Sigmoid colon (tissue), 7 donors: ENCODE data around the gene AKAP1. TPM values are rescaled to one million over a fixed set of nuclear protein-coding genes. Genes with fewer than 3 reads are reported as not detected.

ENCODE experiments used
- DNase-seq: peaks from one replicate; pipeline ENCODE4 v3.0.0-alpha.2; 2019
- H3K27ac ChIP-seq, 4 donors: fragments of 200-600 bp; sonication (generic); one replicate each; pipeline ENCODE4 v1.5.1; 2016 to 2019; ENCODE audit warnings: mild to moderate bottlenecking in 1 of 4
- H3K27me3 ChIP-seq, 3 donors: fragments of 200-600 bp; sonication (generic); one replicate each; pipeline ENCODE4 v1.5.1; 2019; ENCODE audit warnings: mild to moderate bottlenecking in 1 of 3
- H3K36me3 ChIP-seq, 4 donors: fragments of 200-600 bp; sonication (generic); one replicate each; pipeline ENCODE4 v1.5.1; 2016 to 2019
- H3K4me1 ChIP-seq, 4 donors: fragments of 200-600 bp; sonication (generic); one replicate each; pipeline ENCODE4 v1.5.1; 2017 to 2019
- H3K4me3 ChIP-seq, 4 donors: fragments of 200-600 bp; sonication (generic); one replicate each; pipeline ENCODE4 v1.5.1; 2017 to 2019; ENCODE audit warnings: mild to moderate bottlenecking in 2 of 4, moderate library complexity in 1 of 4
- H3K9me3 ChIP-seq, 4 donors: fragments of 200-600 bp in 3 of 4; sonication (generic) in 3 of 4; one replicate each; pipeline versions ENCODE4 v1.5.1 to v1.6.1; 2013 to 2019
- CTCF ChIP-seq, 4 experiments: fragments of 450-650 bp in 3 of 4; fragments of 200-600 bp in 1 of 4; IDR thresholded peaks; one replicate each; pipeline ENCODE4 v1.5.1; 2016 to 2019; ENCODE audit warnings: antibody characterized with exemption in 4 of 4, mild to moderate bottlenecking in 3 of 4, moderate library complexity in 2 of 4
- EP300 ChIP-seq, 4 donors: sonication (generic); formaldehyde crosslinking; IDR thresholded peaks; one replicate each; pipeline ENCODE4 v1.6.1; 2017; ENCODE audit warnings: antibody characterized with exemption in 4 of 4
- POLR2A ChIP-seq, 2 donors: fragments of 450-650 bp; IDR thresholded peaks; one replicate each; pipeline ENCODE4 v1.6.1; 2016; ENCODE audit warnings: antibody characterized with exemption in 2 of 2, mild to moderate bottlenecking in 2 of 2, moderate library complexity in 2 of 2
- POLR2AphosphoS5 ChIP-seq, 4 donors: sonication (generic); formaldehyde crosslinking; IDR thresholded peaks; one replicate each; pipeline ENCODE4 v1.6.1; 2017; ENCODE audit warnings: antibody characterized with exemption in 4 of 4
- WGBS, 2 donors: extraction: QIAGEN DNeasy Blood & Tissue Kit; methylation state at CpG; one replicate each; pipeline ENCODE4 v1.1.7; 2013; 5-methylcytosine and 5-hydroxymethylcytosine counted together
- intact Hi-C: fragments of 100-400 bp; cut with DNase I; formaldehyde crosslinking; loops from one replicate; pipeline ENCODE4 v1.15.1; 2023
- polyA plus RNA-seq, 3 donors: library from polyadenylated mRNA; stranded (reverse); fragments of 200-250 nt; gene quantifications; one replicate each; pipeline ENCODE4 v1.2.3, GENCODE V29; 2013
- total RNA-seq, 4 donors: library from RNA; depleted of rRNA; stranded (reverse); fragments of >200 nt; gene quantifications; one replicate each; pipeline ENCODE4 v1.1.0, GENCODE V29; 2016
- donor health status: healthy with polysubstance abuse.
- donor health status: Bipolar disorder and iron deficiency.
- donor health status: healthy.

The AKAP1 gene
- total and polyA plus RNA-seq, 7 donors, result 12.7 to 126 (median 78.9) TPM

DNA sequence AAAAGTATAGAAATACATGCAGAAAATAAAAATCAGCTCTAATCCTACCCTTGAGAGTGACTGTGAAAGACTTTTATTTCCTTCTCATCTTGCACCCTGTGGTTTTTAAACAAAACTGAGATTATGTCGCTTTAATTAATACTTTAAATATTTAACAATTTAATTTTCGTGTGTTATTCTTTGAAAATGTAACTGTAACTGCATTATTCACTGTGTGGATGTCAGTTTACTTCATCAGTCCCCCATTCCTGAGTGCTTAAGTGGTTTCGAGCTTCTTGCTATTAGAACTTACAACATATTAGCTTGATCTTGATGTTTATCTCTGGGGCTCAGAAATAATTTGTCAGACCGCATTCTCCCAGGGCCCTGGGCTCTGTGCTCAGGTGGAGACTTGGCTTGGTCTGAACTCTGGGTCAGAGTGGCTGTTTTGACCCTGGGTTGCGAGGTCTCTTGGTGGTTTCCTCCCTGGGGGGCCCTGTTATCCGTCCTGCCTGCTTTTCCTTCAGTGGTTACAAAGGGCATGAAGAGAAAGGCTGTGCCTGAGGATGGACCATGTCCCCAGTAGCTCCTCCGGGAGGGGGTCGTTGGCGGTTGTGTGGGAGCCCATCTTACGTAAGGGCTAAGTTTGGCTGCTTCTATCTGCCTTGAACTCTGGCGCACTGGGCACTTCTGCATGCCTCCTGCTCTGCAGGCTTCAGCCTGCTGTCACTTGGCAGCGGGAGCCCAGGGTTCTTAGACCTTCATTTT, 25.7 kb downstream of the AKAP1 start:
- no peak for DNase-seq
- TF ChIP-seq CTCF (IDR thresholded peaks at IDR 0.05) (no peak), EP300 (IDR thresholded peaks at IDR 0.05) (no peak), POLR2A (IDR thresholded peaks at IDR 0.05) (no peak), POLR2AphosphoS5 (IDR thresholded peaks at IDR 0.05) (no peak)
- intact Hi-C loops, result loop anchor here (5.0 to 10.0 kb wide), 2 partner anchors 108 to 974 kb away; partner anchors contain the start of gene DYNLL2
- peak overlapping the region; percentile 70 to 80 (median 78) for H3K27ac ChIP-seq
- H3K36me3 ChIP-seq, result peaks cover 14 to 65% (median 37%) of the 10 kb centered on the region in 4 donors
- H3K27me3 ChIP-seq, result no peaks in the 10 kb centered on the region
- peaks cover 0 to 74% (median 60%) of the 10 kb centered on the region in 4 donors for H3K4me1 ChIP-seq
- WGBS, 2 donors, result 83 to 84% methylated on average over 12 of the region's 12 CpGs
- no peak overlapping the region for H3K4me3 ChIP-seq
- H3K9me3 ChIP-seq, result no peaks in the 10 kb centered on the region

- no peaks in the 10 kb centered on the region for H3K9me3 ChIP-seq
- H3K4me1 ChIP-seq, result peaks cover 0 to 67% (median 58%) of the 10 kb centered on the region in 4 donors
- no peaks in the 10 kb centered on the region for H3K27me3 ChIP-seq
- peak overlapping the region; percentile 70 to 80 (median 78) for H3K27ac ChIP-seq
- DNase-seq, result no peak
- intact Hi-C loops, result loop anchor here (5.0 to 10.0 kb wide), 2 partner anchors 109 to 973 kb away; partner anchors contain the start of gene DYNLL2
- TF ChIP-seq CTCF (IDR thresholded peaks at IDR 0.05) (no peak), EP300 (IDR thresholded peaks at IDR 0.05) (no peak), POLR2A (IDR thresholded peaks at IDR 0.05) (no peak), POLR2AphosphoS5 (IDR thresholded peaks at IDR 0.05) (no peak)
- WGBS, 2 donors, result 82 to 91% methylated on average over 3 of the region's 3 CpGs
- no peak overlapping the region for H3K4me3 ChIP-seq
- peaks cover 20 to 65% (median 43%) of the 10 kb centered on the region in 4 donors for H3K36me3 ChIP-seq
Observed at GRCh38 chr17:57111386-57111785, 26.3 kb downstream of the AKAP1 start.

GRCh38 chr17:57113011-57113410, 28.0 kb downstream of the AKAP1 start:
- peaks cover 36 to 72% (median 60%) of the 10 kb centered on the region in 4 donors for H3K36me3 ChIP-seq
- no peak overlapping the region for H3K4me3 ChIP-seq
- DNase-seq, result no peak
- H3K4me1 ChIP-seq, result peaks cover 0 to 51% (median 42%) of the 10 kb centered on the region in 4 donors
- intact Hi-C loops, result loop anchor here (5.0 to 10.0 kb wide), 2 partner anchors 111 to 972 kb away; partner anchors contain the start of gene DYNLL2
- no peaks in the 10 kb centered on the region for H3K27me3 ChIP-seq
- H3K27ac ChIP-seq, result peak overlapping the region; percentile 9 to 29 (median 14)
- TF ChIP-seq POLR2A (IDR thresholded peaks at IDR 0.05) (no peak), EP300 (IDR thresholded peaks at IDR 0.05) (no peak), POLR2AphosphoS5 (IDR thresholded peaks at IDR 0.05) (no peak), CTCF (IDR thresholded peaks at IDR 0.05) (no peak)
- WGBS, 2 donors, result 85 to 91% methylated on average over 6 of the region's 6 CpGs
- no peaks in the 10 kb centered on the region for H3K9me3 ChIP-seq

DNA sequence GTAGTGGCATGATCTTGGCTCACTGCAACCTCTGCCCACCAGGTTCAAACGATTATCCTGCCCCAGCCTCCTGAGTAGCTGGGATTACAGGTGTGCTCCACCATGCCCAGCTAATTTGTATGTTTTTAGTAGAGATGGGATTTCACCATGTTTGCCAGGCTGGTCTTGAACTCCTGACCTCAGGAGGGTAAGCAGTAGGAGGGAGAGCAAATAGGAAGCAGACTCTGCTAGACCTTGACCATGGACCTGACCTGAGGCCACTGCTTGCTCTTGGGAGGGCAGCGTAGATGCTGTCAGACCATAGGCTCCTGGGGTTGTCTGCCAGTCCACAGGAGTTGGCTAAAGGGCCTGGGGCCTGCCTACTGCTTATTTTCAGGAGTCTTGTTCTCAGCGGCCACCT, 28.6 kb downstream of the AKAP1 start:
- peaks cover 0 to 45% (median 36%) of the 10 kb centered on the region in 4 donors for H3K4me1 ChIP-seq
- 90 to 95% methylated on average over 3 of the region's 3 CpGs for WGBS, 2 donors
- H3K4me3 ChIP-seq, result no peak overlapping the region
- no peaks in the 10 kb centered on the region for H3K27me3 ChIP-seq
- H3K27ac ChIP-seq, result peak overlapping the region in 3 of 4 donors; percentile 45 to 63 (median 46)
- no peak for DNase-seq
- H3K36me3 ChIP-seq, result peaks cover 41 to 73% (median 65%) of the 10 kb centered on the region in 4 donors
- intact Hi-C loops, result loop anchor here (5.0 to 10.0 kb wide), 2 partner anchors 111 to 971 kb away; partner anchors contain the start of gene DYNLL2
- TF ChIP-seq CTCF (IDR thresholded peaks at IDR 0.05) (no peak), POLR2A (IDR thresholded peaks at IDR 0.05) (no peak), EP300 (IDR thresholded peaks at IDR 0.05) (no peak), POLR2AphosphoS5 (IDR thresholded peaks at IDR 0.05) (no peak)
- no peaks in the 10 kb centered on the region for H3K9me3 ChIP-seq
